Measurements from ENCODE around the gene STK4.
"Not testable (repeated sequence)": the region's sequence is repeated elsewhere in the genome, so short reads cannot be mapped to it uniquely, and the experiment has no call there.

Gene STK4

GRCh38 chr20:45058168-45058850 is 92.0 kb downstream of the STK4 start:
- no peak for DNase-seq

- DNase-seq = no peak
Observed at GRCh38 chr20:45059022-45059728, 92.9 kb downstream of the STK4 start.

GRCh38 chr20:45060294-45060693 is 94.0 kb downstream of the STK4 start:
- no peak for DNase-seq

DNA sequence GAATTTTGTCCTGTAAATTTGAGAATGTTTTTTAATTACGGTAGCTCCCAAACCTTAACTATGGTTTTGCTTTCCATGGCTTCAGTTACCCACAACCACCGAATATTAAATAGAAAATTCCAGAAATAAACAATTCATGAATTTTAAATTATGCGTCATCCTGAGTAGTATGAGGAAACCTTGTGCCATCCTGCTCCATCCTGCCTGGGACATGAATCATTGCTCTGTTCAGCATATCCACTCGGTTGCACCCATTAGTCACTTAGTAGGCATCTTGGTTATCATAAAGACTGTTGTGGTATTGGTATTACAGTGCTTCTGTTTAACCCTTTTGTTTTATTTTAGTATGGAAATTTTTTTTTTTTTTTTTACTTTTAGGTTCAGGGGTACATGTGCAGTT is 94.9 kb downstream of the STK4 start:
- no peak for DNase-seq

- not testable (repeated sequence) for DNase-seq
Observed at GRCh38 chr20:45063107-45063506, 96.8 kb downstream of the STK4 start.

- no peak for DNase-seq
Observed at GRCh38 chr20:45064812-45065211, 98.5 kb downstream of the STK4 start.

DNA sequence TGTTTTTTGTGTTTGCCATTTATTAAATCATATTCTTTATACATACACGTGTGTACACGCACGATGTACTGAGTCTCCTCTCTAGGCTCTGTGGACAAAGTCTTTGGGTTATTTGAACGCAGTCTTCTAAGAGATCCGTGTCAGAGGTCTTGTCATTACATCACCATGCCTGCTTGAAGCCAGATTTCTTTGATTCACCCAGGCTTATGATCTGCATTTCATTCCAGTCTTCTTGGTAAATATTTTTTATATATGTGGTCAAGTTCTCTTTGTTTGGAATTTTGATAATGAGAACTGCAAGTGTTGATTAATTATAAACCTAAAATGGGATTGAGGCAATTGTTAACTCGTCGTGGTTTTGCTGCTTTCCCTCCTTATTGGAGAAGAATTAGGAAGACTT is 100.1 kb downstream of the STK4 start:
- DNase-seq = no peak

- DNase-seq = no peak
Observed at GRCh38 chr20:45067087-45067486, 100.8 kb downstream of the STK4 start.

DNA sequence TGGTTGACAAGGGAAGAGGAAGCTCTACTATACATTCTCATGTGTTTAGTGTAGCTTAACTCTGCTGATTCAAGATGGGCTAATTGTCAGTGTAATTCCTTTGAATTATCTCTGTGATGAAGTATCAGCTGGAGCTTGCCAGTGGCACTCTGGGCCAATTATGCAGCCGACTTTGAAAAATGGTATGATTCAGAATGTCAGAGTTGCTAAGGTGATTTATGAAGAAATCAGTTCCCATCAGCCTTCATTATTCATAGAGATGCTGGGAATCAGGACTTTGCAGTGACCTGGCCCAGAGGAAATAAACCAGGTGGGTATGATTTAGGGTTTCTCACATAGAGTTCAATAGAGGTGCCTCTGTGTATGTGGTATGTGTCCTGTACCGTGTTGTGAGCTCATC is 101.2 kb downstream of the STK4 start:
- no peak for DNase-seq

GRCh38 chr20:45069261-45069660 is 102.9 kb downstream of the STK4 start:
- no peak for DNase-seq

- no peak for DNase-seq
Observed at GRCh38 chr20:45070932-45071632, 104.8 kb downstream of the STK4 start.

GRCh38 chr20:45072066-45072465 is 105.8 kb downstream of the STK4 start:
- no peak for DNase-seq

DNA sequence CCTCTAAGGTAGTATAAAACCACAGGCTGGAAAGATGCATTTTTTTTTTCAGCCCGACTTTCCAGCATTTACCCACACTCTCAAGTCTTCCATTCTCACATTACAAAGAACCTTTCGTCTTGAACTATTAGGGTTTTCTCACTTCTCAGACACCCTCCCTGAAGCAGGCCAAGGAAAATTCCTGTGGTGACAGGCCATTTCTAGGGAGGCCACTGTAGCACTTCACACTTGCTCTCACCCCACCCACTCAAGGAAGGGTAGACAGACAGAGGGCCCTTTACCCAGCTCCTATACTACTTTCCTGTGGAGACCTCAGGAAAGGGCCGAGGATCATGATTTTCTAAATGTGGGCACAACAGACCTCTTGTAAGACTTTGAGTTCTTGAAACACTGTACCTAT is 106.9 kb downstream of the STK4 start:
- DNase-seq = no peak

- no peak for DNase-seq
Observed at GRCh38 chr20:45077559-45077958, 111.2 kb downstream of the STK4 start.

DNA sequence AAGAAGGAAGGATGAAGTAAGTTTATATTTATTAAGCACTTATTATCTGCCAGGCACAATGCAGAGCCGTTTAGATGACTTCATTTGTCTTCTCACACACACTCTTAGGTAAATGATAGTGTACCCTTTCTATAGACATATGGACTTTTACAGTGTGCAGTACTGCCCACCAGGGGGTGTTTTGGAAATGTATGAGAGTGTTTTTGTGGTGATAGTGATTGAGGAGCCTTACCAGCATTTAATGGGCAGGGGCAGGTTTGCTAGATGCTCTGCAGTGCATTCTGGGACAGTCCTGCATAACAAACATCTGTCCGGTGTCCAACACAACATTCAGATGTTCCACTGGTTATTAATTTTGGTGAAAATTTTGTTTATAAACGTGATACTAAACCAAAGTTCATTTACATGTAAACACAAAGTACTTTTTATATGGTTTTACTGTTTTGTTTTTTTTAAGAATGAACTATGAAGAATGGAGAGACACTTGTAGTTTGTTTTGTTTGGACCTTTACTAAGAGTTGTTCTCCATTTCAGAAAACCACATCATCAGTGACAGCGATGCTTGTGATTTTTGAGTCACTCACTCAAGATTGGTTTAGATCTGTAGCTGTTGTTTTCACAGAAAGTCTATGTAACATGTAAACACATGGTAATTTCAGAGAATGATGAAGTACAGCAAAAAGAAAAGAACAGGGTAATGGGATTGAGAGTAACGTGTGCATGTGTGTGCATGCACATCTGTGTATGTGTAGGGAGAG is 114.7 kb downstream of the STK4 start:
- no peak for DNase-seq

DNA sequence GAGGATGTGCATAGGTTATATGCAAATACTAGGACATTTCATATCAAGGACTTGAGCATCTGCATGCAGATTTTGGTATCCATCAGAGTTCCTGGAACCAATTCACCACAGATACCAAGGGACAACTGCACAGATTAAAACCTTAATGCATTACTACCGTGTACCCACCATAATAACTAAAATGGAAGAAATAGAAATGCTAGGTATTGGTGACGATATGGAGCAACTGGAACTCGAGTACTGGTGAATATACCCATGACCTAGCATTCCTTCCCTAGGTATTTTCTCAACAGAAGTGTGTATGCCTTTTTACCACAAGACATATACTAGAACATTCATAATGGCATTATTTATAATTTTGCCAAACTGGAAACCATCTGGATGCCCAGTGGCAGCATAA is 116.2 kb downstream of the STK4 start:
- no peak for DNase-seq

- no peak for DNase-seq
Observed at GRCh38 chr20:45083127-45083526, 116.8 kb downstream of the STK4 start.

- no peak for DNase-seq
Observed at GRCh38 chr20:45085289-45085688, 119.0 kb downstream of the STK4 start.

- DNase-seq = no peak
Observed at GRCh38 chr20:45085867-45086266, 119.6 kb downstream of the STK4 start.

GRCh38 chr20:45087097-45087790 is 120.9 kb downstream of the STK4 start:
- no peak for DNase-seq

DNA sequence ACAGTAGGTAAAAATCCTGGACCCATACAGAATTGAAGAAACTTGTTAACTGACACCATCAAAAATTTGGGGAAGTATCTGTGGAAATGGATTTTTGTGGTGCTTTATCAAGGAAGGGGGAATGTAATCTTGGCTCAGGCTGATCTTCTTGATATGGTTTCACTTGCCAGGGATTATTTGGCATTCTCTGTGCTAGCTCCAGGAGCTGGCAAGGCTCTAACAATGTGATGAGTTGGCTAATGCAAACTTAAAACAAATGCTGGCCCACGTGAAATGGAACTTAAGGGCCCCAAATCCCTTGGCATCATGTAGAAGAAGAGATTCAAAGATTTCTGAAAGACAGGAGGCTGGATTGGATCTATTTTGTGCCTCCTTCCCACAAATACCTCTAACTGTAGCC is 121.5 kb downstream of the STK4 start:
- no peak for DNase-seq

- no peak for DNase-seq
Observed at GRCh38 chr20:45088247-45088646, 121.9 kb downstream of the STK4 start.

DNA sequence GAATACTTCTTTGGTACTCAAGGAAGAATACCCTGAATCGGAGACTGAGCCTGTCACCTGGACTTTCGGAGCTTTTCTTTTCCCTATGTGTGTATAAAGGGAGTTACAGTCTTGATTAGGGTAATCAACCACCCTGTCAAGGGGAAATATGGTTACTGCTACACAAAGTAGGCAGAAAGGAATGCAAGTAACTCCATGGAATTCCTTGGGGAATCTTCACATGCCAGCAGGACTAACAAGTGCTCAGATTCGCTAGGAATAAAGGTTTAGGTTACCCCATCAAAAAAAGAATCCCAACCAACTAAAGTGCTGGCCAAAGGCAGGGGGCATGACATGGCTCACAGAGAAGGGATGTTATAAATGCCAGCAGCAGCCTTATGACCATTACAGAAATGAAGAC is 124.2 kb downstream of the STK4 start:
- no peak for DNase-seq

Measured in NCI-H510A (cell line).